GM13976 (cell line): ENCODE measurements around the gene ZMIZ1.

Source experiments
- DNase-seq: peaks from one replicate; pipeline ENCODE4 v3.0.0; 2012; ENCODE audit warnings: low spot score
- CTCF ChIP-seq: IDR thresholded peaks from 2 replicates; pipeline ENCODE4 v1.5.1; 2012; ENCODE audit warnings: borderline replicate concordance, mild to moderate bottlenecking; ENCODE audit not compliant: insufficient read depth; ENCODE audit errors: extremely low read depth, missing control alignments, control extremely low read depth
- in situ Hi-C: fragments of 300-500 bp; cut with MboI; formaldehyde crosslinking; loops from one replicate; pipeline ENCODE4 v1.12.0; 2022; ENCODE audit warnings: low sequenced_read_pairs, mixed read lengths, inconsistent platforms; ENCODE audit not compliant: unreplicated experiment

The ZMIZ1 gene

GRCh38 chr10:79313320-79313719, 244.6 kb downstream of the ZMIZ1 start:
- TF ChIP-seq CTCF: no peak
- DNase-seq: no peak
- in situ Hi-C loops: no loop called here

- no peak for DNase-seq
- no peak for TF ChIP-seq CTCF
- in situ Hi-C loops: no loop called here
These were observed 245.2 kb downstream of the ZMIZ1 start for GRCh38 chr10:79313911-79314439.

DNA sequence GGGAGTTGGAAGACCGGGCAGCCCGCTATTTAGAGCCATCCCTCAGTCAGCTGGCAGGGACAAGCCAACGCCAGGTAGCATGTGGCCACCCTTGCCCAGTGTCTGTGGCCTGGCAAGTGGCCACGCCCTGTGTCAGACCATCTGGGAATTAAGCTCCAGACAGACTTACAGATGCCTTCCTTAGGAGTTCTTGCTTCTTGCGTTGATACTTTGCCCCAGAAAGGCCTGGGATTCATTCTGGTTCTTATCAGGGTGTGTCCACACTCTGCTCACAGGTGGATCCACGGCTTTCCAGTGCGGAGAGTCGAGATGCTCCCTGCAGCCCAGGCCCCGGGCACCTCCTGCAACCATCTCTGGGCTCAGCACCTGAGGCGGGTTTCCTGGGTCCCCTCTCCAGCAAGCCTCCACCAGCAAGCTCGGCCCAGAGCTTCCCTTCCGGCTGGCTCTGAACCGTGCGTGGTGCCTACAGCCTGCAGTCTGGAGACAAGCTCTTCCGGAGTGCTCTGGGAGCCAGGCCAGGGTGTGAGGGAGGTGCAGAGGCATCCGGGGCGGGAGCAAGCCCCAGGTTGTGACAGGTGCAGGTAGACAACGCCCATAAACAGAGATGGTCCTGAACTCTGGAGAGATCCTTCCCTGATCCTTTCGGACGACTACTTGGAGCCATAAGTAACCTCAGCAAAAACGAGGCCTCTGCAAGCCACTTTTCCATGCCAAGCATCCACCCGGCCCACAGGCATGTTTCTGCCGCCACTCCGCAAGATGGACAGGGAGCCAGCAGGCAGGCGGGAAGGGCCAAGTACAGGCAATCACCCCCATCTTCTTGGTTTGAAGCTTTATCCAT, 246.2 kb downstream of the ZMIZ1 start:
- no peak for TF ChIP-seq CTCF
- DNase-seq: no peak
- in situ Hi-C loops: no loop called here

DNA sequence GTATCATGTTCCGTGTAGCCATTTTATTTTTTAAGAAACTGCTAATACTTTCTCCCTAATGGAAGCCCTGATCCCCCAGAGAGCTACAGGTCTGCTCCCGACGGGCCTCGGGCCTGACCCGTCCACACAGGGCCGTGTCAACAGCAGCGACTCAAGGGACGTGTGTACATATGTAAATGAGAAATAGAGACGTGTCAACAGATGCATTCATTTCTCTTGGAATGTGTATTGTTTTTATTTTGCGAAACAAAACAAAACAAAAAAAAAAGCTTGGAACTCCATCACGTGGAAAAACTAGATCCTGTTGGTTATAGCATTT, 246.8 kb downstream of the ZMIZ1 start:
- DNase-seq: no peak
- TF ChIP-seq CTCF: no peak
- in situ Hi-C loops: no loop called here

DNA sequence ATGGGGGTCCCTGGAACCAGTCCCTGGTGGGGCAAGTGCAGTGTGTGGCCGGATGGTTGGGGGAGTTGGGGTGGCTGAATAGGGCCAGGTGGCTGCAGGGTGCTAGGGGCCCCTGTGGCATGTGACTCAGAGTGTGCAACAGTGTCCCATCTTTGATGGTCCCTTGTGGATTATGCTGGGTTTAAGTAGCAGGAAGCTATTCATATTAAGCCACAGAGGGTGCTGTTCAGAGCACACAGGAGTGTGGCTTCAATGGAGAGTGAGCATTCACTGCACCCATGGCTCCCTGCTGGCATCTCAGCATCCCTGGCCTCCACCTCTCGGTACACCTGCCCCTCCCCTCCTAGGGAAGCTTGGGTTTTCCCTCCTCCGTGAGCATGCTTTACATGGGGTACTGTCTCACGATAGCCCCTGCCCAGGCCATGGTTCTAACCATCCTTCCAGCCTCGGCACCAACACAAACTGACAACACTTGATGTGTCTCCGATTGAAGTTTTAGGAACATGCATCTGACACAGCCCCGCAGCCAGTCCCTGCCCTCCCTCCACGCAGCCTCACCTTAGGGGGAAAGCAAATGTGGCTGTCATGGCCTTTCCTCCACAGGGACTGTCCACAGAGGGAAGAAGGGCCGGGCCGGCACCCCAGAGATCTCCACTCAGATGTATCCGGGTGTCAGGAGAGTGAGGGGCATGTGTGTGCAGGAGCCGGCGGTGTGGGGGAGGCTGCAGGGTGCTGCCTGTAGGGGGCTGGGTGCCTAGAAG, 248.1 kb downstream of the ZMIZ1 start:
- in situ Hi-C loops: no loop called here
- TF ChIP-seq CTCF: no peak
- peak; percentile 71 for DNase-seq

DNA sequence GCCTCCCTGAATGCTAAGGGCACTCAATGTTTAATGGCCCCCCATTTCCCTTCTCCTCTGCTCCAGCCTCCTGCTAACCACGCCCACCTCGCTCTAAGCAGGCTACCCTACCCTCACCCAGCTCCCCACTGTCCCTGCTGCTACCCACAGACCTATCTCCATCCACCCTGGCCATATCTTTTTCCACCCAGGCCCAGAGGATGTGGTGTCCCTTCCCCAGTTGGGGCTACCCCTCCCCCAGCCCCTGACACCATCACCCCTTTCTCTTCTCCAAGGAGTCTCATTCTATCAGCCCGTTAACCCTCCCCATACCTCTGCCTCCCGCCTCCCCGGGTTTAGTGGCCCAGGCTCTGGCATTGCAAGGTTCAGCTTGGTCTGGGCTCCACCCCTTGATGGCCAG, 249.6 kb downstream of the ZMIZ1 start:
- DNase-seq: no peak
- in situ Hi-C loops: no loop called here
- no peak for TF ChIP-seq CTCF
